ENCODE data around the gene KLHDC2.

DNA sequence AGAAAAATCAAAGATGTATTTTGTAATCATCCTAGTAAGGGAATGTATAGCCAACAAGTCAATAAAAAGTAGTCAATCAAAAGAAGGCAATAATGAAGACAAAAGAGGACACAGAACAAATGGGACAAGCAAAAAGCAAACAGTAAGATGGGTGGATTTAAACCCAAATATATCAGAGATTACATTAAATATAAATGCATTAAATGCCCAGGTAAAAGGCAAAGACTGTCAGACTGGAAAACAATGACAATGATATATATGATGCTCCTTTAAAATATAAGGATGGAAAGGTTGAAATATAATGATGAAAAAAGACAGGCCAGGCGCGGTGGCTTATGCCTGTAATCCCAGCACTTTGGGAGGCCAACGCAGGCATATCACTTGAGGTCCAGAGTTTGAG lies 48.9 kb downstream of the KLHDC2 start:
- TF ChIP-seq POLR2A (IDR thresholded peaks at IDR 0.05; ENCODE audit: low read depth, low read length) (no peak), TAF1 (IDR thresholded peaks at IDR 0.05; ENCODE audit: low read depth, low read length) (no peak), POLR2AphosphoS5 (IDR thresholded peaks at IDR 0.05; ENCODE audit: low read depth, low read length) (no peak), PAX5 (IDR thresholded peaks at IDR 0.05; ENCODE audit: insufficient read depth, low read length, severe bottlenecking) (no peak)
